ENCODE measurements around the gene LOXHD1. TPM values are rescaled to one million over a fixed set of nuclear protein-coding genes. Genes with fewer than 3 reads are reported as not detected.

The LOXHD1 gene
- total and polyA plus RNA-seq, 10 of the 15 experiments (the other 5 are each of a cell fraction or from before 2014, with no cell fraction given): not detected

DNA sequence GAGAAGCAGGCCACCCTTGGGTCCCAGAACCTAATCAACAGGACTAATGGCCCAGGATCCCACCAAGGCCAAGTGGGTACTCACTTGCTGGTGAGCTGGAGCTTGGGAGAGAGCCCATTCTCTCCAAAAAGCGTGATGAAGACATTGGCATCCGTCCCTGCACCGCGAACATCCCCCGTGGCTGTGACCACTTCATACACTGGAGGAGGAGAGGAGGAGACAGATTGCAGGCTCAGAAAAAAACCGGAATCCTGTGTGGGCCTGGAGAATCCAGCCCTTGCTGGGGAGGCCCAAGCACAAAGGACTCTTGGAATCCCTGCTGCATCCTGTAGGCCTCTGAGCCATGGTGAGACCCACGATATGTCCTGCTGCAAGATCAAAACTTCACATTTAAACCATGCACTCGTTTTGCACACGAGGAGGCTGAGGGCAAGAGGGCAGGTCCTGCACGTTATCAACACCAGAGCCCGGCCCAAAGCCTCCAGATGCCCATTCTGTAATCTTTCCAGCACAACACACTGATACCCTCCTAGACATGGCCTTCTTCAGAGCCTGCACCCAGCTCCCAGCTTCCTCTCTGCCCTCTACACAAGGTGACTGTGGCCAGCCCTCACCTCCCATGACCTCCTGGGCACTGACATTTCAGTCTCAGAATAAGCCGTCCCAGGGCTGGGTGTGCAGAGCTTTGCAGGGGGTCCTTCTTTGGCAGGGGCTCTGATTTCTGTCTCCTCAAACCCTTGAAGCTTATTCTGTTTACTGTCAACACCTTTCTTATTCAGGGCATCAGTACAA is 7.8 kb downstream of the LOXHD1 start (continued):
- TF ChIP-seq MEF2A (IDR thresholded peaks at IDR 0.05; ENCODE audit: insufficient read depth, low read depth, low read length): no peak
- no peak for TF ChIP-seq PKNOX1 (IDR thresholded peaks at IDR 0.05)

DNA sequence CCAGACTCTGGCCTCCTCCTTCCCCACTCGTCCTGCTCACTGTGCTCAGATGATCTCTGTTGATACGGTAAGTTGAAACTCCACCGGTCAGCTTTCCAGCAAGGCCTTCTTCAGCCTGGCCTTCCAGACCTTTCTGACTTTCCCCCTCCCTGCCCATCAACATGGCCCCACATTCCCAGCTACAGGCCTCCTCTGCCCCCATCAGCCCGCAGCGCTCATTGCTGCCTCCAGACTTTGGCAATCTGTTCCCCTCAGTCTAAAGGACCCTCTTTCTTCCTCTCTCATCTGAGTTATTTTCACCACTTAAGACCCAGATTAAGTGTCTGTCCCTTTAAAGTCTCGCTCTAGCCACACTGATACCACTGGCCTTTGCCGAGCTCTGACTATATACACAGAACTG is 10.6 kb downstream of the LOXHD1 start:
- CTCF ChIA-PET: interaction anchor here (0.7 to 1.3 kb wide), 2 partner anchors 12 to 248 kb away, joined by 3 to 5 read pairs; no protein-coding TSS in a partner anchor

More for the DNA sequence above, 10.6 kb downstream of the LOXHD1 start:
- Histone ChIP-seq H3K9me3 (replicated peaks; ENCODE audit: control insufficient read depth, insufficient read depth, low read length) (no peaks in the 10 kb centered on the region), H3K4me3 (no peak overlapping the region), H3K79me2 (ENCODE audit: control insufficient read depth, insufficient read depth, low read length) (no peaks in the 10 kb centered on the region), H3K4me1 (ENCODE audit: control insufficient read depth, insufficient read depth, low read length) (no peaks in the 10 kb centered on the region), H3K4me2 (ENCODE audit: control insufficient read depth, insufficient read depth) (no peak overlapping the region), H4K20me1 (ENCODE audit: control insufficient read depth, insufficient read depth) (no peaks in the 10 kb centered on the region), H3K36me3 (ENCODE audit: control insufficient read depth in 2 of 2, insufficient read depth in 2 of 2, low read length in 1 of 2) (no peaks in the 10 kb centered on the region), H3K27ac (ENCODE audit: control insufficient read depth, insufficient read depth) (no peak overlapping the region), H3K27me3 (replicated peaks in 1 of 2; ENCODE audit: control insufficient read depth in 2 of 2, insufficient read depth in 2 of 2, low read length in 1 of 2) (no peaks in the 10 kb centered on the region; a peak in 2 of 4 replicates), H2AFZ (ENCODE audit: control insufficient read depth, low read depth, low read length) (no peak overlapping the region), H3K9ac (ENCODE audit: control insufficient read depth, insufficient read depth, low read length) (no peak overlapping the region)
- intact Hi-C loops (cut with micrococcal nuclease; ENCODE audit: unreplicated experiment): no loop called here
- ChIA-PET POLR2A (no interaction called here), SMC1A (ENCODE audit: uncharacterized antibody, unreplicated experiment) (no interaction called here), RAD21 (ENCODE audit: unreplicated experiment) (no interaction called here)
- 29% methylated on average over 7 of the region's 7 CpGs for WGBS (ENCODE audit: insufficient coverage, insufficient replicate concordance, low lambda C conversion rate, missing lambda C conversion rate)
- DNase-seq (ENCODE audit: low read depth, low spot score) (no peak), ATAC-seq (no peak), FAIRE-seq (no peak)
- TF ChIP-seq SUPT20H (IDR thresholded peaks at IDR 0.05; ENCODE audit: borderline replicate concordance, control insufficient read depth, low read depth, low read length) (no peak), ZNF384 (IDR thresholded peaks at IDR 0.05; ENCODE audit: borderline replicate concordance, low read depth, low read length) (no peak), CREM (IDR thresholded peaks at IDR 0.05; ENCODE audit: low read depth) (no peak), FOXK2 (IDR thresholded peaks at IDR 0.05) (no peak)
- in situ Hi-C loops (cut with MboI): no loop called here
- BruUV-seq (replicated peaks): no TSS peak

Measured in GM12878 (cell line).